Measurements from ENCODE around the gene PFDN4.
"Not testable (repeated sequence)": the region's sequence is repeated elsewhere in the genome, so short reads cannot be mapped to it uniquely, and the experiment has no call there.

Gene PFDN4

DNA sequence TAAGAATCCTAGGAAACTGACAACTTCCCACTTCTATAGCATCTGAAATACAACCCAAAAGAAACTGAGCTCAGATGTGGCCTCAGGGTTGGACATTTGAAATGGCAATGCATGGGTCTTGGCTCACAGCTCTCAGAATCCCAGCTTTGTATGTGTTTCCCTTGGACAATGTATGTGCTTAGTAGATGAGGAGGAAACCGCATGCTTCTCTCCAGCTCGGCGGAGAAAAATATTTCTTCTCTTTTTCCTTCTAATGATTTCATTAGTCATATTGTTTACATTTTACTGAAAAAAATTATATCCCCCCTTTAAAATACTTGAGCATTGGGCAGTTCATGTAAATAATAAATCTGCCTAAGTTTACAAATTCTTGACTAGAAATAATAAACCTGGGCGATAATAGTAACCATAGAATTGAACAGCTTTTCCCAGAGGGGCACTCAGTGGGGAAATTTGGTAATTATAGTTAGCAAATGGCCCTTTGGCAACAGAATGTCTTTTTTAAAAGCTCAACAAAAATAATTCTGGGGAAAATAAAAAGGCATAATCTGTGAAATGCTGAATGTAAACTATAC lies 55.3 kb downstream of the PFDN4 start:
- ATAC-seq: no peak

DNA sequence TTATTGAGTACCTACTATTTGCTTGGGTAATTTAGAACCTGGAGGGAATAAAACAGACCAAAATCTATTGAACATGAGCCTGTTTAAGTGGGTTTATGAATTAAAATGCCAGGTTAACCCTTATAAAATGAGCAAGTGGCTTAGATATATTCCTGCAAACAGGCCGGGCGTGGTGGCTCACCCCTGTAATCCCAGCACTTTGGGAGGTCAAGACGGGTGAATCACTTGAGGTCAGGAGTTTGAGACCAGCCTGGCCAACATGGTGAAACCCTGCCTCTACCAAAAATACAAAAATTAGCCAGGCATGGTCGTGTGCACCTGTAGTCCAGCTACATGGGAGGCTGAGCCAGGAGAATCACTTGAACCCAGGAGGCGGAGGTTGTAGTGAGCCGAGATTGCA lies 57.9 kb downstream of the PFDN4 start:
- ATAC-seq: not testable (repeated sequence)

More for the DNA sequence above, 55.3 kb downstream of the PFDN4 start:
- no peak for TF ChIP-seq ZFP3 (CRISPR knock-in tag; IDR thresholded peaks at IDR 0.05)
- no peak for TF ChIP-seq TOX (CRISPR knock-in tag; IDR thresholded peaks at IDR 0.05; ENCODE audit: borderline replicate concordance)
- TF ChIP-seq, protein P1, sequence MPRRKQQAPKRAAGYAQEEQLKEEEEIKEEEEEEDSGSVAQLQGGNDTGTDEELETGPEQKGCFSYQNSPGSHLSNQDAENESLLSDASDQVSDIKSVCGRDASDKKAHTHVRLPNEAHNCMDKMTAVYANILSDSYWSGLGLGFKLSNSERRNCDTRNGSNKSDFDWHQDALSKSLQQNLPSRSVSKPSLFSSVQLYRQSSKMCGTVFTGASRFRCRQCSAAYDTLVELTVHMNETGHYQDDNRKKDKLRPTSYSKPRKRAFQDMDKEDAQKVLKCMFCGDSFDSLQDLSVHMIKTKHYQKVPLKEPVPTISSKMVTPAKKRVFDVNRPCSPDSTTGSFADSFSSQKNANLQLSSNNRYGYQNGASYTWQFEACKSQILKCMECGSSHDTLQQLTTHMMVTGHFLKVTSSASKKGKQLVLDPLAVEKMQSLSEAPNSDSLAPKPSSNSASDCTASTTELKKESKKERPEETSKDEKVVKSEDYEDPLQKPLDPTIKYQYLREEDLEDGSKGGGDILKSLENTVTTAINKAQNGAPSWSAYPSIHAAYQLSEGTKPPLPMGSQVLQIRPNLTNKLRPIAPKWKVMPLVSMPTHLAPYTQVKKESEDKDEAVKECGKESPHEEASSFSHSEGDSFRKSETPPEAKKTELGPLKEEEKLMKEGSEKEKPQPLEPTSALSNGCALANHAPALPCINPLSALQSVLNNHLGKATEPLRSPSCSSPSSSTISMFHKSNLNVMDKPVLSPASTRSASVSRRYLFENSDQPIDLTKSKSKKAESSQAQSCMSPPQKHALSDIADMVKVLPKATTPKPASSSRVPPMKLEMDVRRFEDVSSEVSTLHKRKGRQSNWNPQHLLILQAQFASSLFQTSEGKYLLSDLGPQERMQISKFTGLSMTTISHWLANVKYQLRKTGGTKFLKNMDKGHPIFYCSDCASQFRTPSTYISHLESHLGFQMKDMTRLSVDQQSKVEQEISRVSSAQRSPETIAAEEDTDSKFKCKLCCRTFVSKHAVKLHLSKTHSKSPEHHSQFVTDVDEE (CRISPR knock-in tag; IDR thresholded peaks at IDR 0.05): no peak
- no peak for TF ChIP-seq ZFP30 (CRISPR knock-in tag; IDR thresholded peaks at IDR 0.05)
- TF ChIP-seq, protein P2, sequence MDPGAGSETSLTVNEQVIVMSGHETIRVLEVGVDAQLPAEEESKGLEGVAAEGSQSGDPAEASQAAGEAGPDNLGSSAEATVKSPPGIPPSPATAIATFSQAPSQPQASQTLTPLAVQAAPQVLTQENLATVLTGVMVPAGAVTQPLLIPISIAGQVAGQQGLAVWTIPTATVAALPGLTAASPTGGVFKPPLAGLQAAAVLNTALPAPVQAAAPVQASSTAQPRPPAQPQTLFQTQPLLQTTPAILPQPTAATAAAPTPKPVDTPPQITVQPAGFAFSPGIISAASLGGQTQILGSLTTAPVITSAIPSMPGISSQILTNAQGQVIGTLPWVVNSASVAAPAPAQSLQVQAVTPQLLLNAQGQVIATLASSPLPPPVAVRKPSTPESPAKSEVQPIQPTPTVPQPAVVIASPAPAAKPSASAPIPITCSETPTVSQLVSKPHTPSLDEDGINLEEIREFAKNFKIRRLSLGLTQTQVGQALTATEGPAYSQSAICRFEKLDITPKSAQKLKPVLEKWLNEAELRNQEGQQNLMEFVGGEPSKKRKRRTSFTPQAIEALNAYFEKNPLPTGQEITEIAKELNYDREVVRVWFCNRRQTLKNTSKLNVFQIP (CRISPR knock-in tag; IDR thresholded peaks at IDR 0.05; ENCODE audit: borderline replicate concordance, low read depth): no peak
- no peak for TF ChIP-seq CSDC2 (CRISPR knock-in tag; IDR thresholded peaks at IDR 0.05)
- TF ChIP-seq TCF4 (CRISPR knock-in tag; IDR thresholded peaks at IDR 0.05; ENCODE audit: borderline replicate concordance): no peak
- TF ChIP-seq ARNTL (CRISPR knock-in tag; IDR thresholded peaks at IDR 0.05; ENCODE audit: borderline replicate concordance, low read depth): no peak
- TF ChIP-seq OSR1 (CRISPR knock-in tag; IDR thresholded peaks at IDR 0.05): no peak
- no peak for TF ChIP-seq ZC3H10 (CRISPR knock-in tag; IDR thresholded peaks at IDR 0.05)
- no peak for TF ChIP-seq GLIS3 (CRISPR knock-in tag; IDR thresholded peaks at IDR 0.05)
- no peak for TF ChIP-seq RARB (CRISPR knock-in tag; IDR thresholded peaks at IDR 0.05)
- TF ChIP-seq, protein P3, sequence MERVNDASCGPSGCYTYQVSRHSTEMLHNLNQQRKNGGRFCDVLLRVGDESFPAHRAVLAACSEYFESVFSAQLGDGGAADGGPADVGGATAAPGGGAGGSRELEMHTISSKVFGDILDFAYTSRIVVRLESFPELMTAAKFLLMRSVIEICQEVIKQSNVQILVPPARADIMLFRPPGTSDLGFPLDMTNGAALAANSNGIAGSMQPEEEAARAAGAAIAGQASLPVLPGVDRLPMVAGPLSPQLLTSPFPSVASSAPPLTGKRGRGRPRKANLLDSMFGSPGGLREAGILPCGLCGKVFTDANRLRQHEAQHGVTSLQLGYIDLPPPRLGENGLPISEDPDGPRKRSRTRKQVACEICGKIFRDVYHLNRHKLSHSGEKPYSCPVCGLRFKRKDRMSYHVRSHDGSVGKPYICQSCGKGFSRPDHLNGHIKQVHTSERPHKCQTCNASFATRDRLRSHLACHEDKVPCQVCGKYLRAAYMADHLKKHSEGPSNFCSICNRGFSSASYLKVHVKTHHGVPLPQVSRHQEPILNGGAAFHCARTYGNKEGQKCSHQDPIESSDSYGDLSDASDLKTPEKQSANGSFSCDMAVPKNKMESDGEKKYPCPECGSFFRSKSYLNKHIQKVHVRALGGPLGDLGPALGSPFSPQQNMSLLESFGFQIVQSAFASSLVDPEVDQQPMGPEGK (CRISPR knock-in tag; IDR thresholded peaks at IDR 0.05; ENCODE audit: borderline replicate concordance): no peak
- TF ChIP-seq ZNF8 (CRISPR knock-in tag; IDR thresholded peaks at IDR 0.05): no peak
- TF ChIP-seq, protein P4, sequence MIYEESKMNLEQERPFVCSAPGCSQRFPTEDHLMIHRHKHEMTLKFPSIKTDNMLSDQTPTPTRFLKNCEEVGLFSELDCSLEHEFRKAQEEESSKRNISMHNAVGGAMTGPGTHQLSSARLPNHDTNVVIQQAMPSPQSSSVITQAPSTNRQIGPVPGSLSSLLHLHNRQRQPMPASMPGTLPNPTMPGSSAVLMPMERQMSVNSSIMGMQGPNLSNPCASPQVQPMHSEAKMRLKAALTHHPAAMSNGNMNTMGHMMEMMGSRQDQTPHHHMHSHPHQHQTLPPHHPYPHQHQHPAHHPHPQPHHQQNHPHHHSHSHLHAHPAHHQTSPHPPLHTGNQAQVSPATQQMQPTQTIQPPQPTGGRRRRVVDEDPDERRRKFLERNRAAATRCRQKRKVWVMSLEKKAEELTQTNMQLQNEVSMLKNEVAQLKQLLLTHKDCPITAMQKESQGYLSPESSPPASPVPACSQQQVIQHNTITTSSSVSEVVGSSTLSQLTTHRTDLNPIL (CRISPR knock-in tag; IDR thresholded peaks at IDR 0.05; ENCODE audit: low read depth): no peak
- TF ChIP-seq PPARA (CRISPR knock-in tag; IDR thresholded peaks at IDR 0.05; ENCODE audit: borderline replicate concordance): no peak
- no peak for TF ChIP-seq SNAI2 (CRISPR knock-in tag; IDR thresholded peaks at IDR 0.05)
- no peak for TF ChIP-seq ESRRG (CRISPR knock-in tag; IDR thresholded peaks at IDR 0.05)

DNA sequence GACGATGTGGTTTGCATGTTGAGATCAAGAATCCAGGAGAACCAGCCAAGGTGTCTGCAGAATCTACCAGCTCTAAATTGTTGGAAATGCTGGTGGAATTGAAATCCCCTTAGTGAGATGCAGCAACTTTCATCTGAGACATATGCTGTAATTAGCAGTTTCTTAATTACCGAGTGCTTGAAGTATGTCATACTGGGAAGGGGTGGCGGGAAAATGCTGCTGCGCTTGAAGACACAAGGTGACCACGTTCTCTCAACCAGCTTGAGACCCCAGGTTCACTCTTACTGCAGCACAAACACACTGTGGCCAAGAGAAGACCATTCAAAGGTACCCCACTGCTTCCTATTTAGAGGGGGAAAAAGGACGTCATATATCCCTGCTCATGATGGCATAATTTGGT lies 59.0 kb downstream of the PFDN4 start:
- no peak for ATAC-seq
- TF ChIP-seq, protein P2 (CRISPR knock-in tag; IDR thresholded peaks at IDR 0.05; ENCODE audit: borderline replicate concordance, low read depth): no peak
- TF ChIP-seq TCF4 (CRISPR knock-in tag; IDR thresholded peaks at IDR 0.05; ENCODE audit: borderline replicate concordance) (no peak), CSDC2 (CRISPR knock-in tag; IDR thresholded peaks at IDR 0.05) (no peak), ISL1 (CRISPR knock-in tag; IDR thresholded peaks at IDR 0.05) (no peak), PPARA (CRISPR knock-in tag; IDR thresholded peaks at IDR 0.05; ENCODE audit: borderline replicate concordance) (no peak), ESRRG (CRISPR knock-in tag; IDR thresholded peaks at IDR 0.05) (no peak), ZNF565 (CRISPR knock-in tag; conservative IDR thresholded peaks at IDR 0.05; ENCODE audit: low read depth) (no peak), SNAI2 (CRISPR knock-in tag; IDR thresholded peaks at IDR 0.05) (no peak), ARNTL (CRISPR knock-in tag; IDR thresholded peaks at IDR 0.05; ENCODE audit: borderline replicate concordance, low read depth) (no peak), TOX (CRISPR knock-in tag; IDR thresholded peaks at IDR 0.05; ENCODE audit: borderline replicate concordance) (no peak), ZNF70 (CRISPR knock-in tag; IDR thresholded peaks at IDR 0.05) (no peak)
- TF ChIP-seq, protein P4 (CRISPR knock-in tag; IDR thresholded peaks at IDR 0.05; ENCODE audit: low read depth): no peak
- TF ChIP-seq, protein P5, sequence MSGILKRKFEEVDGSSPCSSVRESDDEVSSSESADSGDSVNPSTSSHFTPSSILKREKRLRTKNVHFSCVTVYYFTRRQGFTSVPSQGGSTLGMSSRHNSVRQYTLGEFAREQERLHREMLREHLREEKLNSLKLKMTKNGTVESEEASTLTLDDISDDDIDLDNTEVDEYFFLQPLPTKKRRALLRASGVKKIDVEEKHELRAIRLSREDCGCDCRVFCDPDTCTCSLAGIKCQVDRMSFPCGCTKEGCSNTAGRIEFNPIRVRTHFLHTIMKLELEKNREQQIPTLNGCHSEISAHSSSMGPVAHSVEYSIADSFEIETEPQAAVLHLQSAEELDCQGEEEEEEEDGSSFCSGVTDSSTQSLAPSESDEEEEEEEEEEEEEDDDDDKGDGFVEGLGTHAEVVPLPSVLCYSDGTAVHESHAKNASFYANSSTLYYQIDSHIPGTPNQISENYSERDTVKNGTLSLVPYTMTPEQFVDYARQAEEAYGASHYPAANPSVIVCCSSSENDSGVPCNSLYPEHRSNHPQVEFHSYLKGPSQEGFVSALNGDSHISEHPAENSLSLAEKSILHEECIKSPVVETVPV (CRISPR knock-in tag; IDR thresholded peaks at IDR 0.05): no peak
- TF ChIP-seq, protein P1 (CRISPR knock-in tag; IDR thresholded peaks at IDR 0.05): no peak

Data from SK-N-SH treated with all-trans-retinoic acid at 6 μM for 48 hours (cell line).